Smooth muscle cell (in vitro differentiated cells): Measurements from ENCODE around the gene ETV3L. TPM values are rescaled to one million over a fixed set of nuclear protein-coding genes. Genes with fewer than 3 reads are reported as not detected.

Source experiments
- DNase-seq: peaks from one replicate; lab custom pipeline; 2025; ENCODE audit not compliant: unreplicated experiment; lab: John Stamatoyannopoulos, UW
- H2AFZ ChIP-seq: fragments of 200-600 bp; sonication (generic); 2 replicates; pipeline ENCODE4 v1.6.0; 2016; ENCODE audit warnings: antibody characterized with exemption, low read depth, mild to moderate bottlenecking
- H3F3A ChIP-seq: fragments of 200-600 bp; sonication (generic); 2 replicates; pipeline ENCODE4 v1.6.0; 2017; ENCODE audit warnings: antibody characterized with exemption, low read depth
- H3K27ac ChIP-seq: fragments of 200-600 bp; sonication (generic); 2 replicates; pipeline ENCODE4 v1.5.1; 2016; ENCODE audit warnings: low read depth, mild to moderate bottlenecking
- H3K27me3 ChIP-seq: fragments of 200-600 bp; sonication (generic); 2 replicates; pipeline ENCODE4 v1.6.1; 2016; ENCODE audit warnings: low read depth, mild to moderate bottlenecking
- H3K36me3 ChIP-seq: fragments of 200-600 bp; sonication (generic); 2 replicates; pipeline ENCODE4 v1.5.1; 2016; ENCODE audit warnings: low read depth
- H3K4me1 ChIP-seq: fragments of 200-600 bp; sonication (generic); 2 replicates; pipeline ENCODE4 v1.5.1; 2016; ENCODE audit warnings: low read depth
- H3K4me2 ChIP-seq: fragments of 200-600 bp; sonication (generic); 2 replicates; pipeline ENCODE4 v1.6.0; 2016; ENCODE audit warnings: mild to moderate bottlenecking
- H3K4me3 ChIP-seq: fragments of 200-600 bp; sonication (generic); 2 replicates; pipeline ENCODE4 v1.5.1; 2016; ENCODE audit warnings: mild to moderate bottlenecking
- H3K79me2 ChIP-seq: fragments of 200-600 bp; sonication (generic); 2 replicates; pipeline ENCODE4 v1.6.0; 2016; ENCODE audit warnings: low read depth, mild to moderate bottlenecking
- H3K9ac ChIP-seq: fragments of 200-600 bp; sonication (generic); 2 replicates; pipeline ENCODE4 v1.6.0; 2016; ENCODE audit warnings: low read depth
- H3K9me3 ChIP-seq: fragments of 200-600 bp; sonication (generic); replicated peaks from 2 replicates; pipeline ENCODE4 v1.5.1; 2016; ENCODE audit warnings: low read depth
- H4K20me1 ChIP-seq: fragments of 200-600 bp; sonication (generic); 2 replicates; pipeline ENCODE4 v1.6.0; 2016; ENCODE audit warnings: low read depth
- CTCF ChIP-seq: fragments of 200-600 bp; sonication (generic); IDR thresholded peaks from 2 replicates; pipeline ENCODE4 v1.5.1; 2017; ENCODE audit warnings: borderline replicate concordance, mild to moderate bottlenecking, antibody characterized with exemption; ENCODE audit not compliant: insufficient read depth, poor library complexity, severe bottlenecking
- WGBS: methylation state at CpG from one replicate; pipeline ENCODE4 v1.1.7; 2016; ENCODE audit warnings: low lambda C conversion rate; 5-methylcytosine and 5-hydroxymethylcytosine counted together
- polyA plus RNA-seq: library from polyadenylated mRNA; unstranded; fragments of >200 nt; fragmentation: Nextera tagmentation; extraction: Ambion mirVana; gene quantifications from 2 replicates; pipeline ENCODE4 v1.2.1, GENCODE V29; 2016
- total RNA-seq: library from RNA; depleted of rRNA; stranded (reverse); fragments of >200 nt; gene quantifications from 2 replicates; pipeline ENCODE4 v1.2.3, GENCODE V29; 2014

The ETV3L gene
- total RNA-seq (0.31 TPM in 1 of 2 replicates, not detected in the other), polyA plus RNA-seq (0.15 TPM in 1 of 2 replicates, not detected in the other)

- H3K4me2 ChIP-seq, result no peak within 1 kb of the TSS
- no peak within 1 kb of the TSS for H3K9ac ChIP-seq
- no peak within 1 kb of the TSS for H3K4me3 ChIP-seq
- H4K20me1 ChIP-seq, result no peaks in the 10 kb centered on the region
- H3K27ac ChIP-seq, result no peak within 1 kb of the TSS
- no peak within 1 kb of the TSS for H2AFZ ChIP-seq
- WGBS, result 90% methylated on average over 3 of the region's 3 CpGs
- no peaks in the 10 kb centered on the region for H3K27me3 ChIP-seq
- H3F3A ChIP-seq, result no peaks in the 10 kb centered on the region
- DNase-seq, result no peak
- no peaks in the 10 kb centered on the region for H3K4me1 ChIP-seq
- H3K9me3 ChIP-seq, result no peaks in the 10 kb centered on the region
- TF ChIP-seq CTCF, result no peak
- no peaks in the 10 kb centered on the region for H3K79me2 ChIP-seq
- H3K36me3 ChIP-seq, result no peaks in the 10 kb centered on the region
Measured at GRCh38 chr1:157099633-157100009, at the start of gene ETV3L. Gene ETV3L, minus strand, starts transcription at chr1:157099808. Its CDS starts 285 bp downstream, at chr1:157099523.

- no peak for TF ChIP-seq CTCF
- Histone ChIP-seq H2AFZ (peak overlapping the region; percentile 87), H3K79me2 (no peaks in the 10 kb centered on the region), H3F3A (no peaks in the 10 kb centered on the region), H3K9me3 (no peaks in the 10 kb centered on the region), H3K9ac (no peak overlapping the region), H3K27me3 (no peaks in the 10 kb centered on the region), H4K20me1 (no peaks in the 10 kb centered on the region), H3K4me3 (no peak overlapping the region), H3K27ac (peak overlapping the region; percentile 47), H3K36me3 (no peaks in the 10 kb centered on the region), H3K4me2 (peak overlapping the region; percentile 41), H3K4me1 (peaks cover 13% of the 10 kb centered on the region)
- WGBS, result 52% methylated on average over 10 of the region's 10 CpGs
- DNase-seq, result no peak
Measured at GRCh38 chr1:157147906-157148700, 48.5 kb upstream of the ETV3L start.

GRCh38 chr1:157147037-157147436, 47.4 kb upstream of the ETV3L start:
- H3K9me3 ChIP-seq, result no peaks in the 10 kb centered on the region
- no peak overlapping the region for H2AFZ ChIP-seq
- H3K36me3 ChIP-seq, result no peaks in the 10 kb centered on the region
- no peak overlapping the region for H3K4me3 ChIP-seq
- DNase-seq, result no peak
- H3K27ac ChIP-seq, result no peak overlapping the region
- no peaks in the 10 kb centered on the region for H4K20me1 ChIP-seq
- WGBS, result 89% methylated on average over 1 of the region's 1 CpG
- no peaks in the 10 kb centered on the region for H3K79me2 ChIP-seq
- H3K9ac ChIP-seq, result no peak overlapping the region
- no peak overlapping the region for H3K4me2 ChIP-seq
- H3K4me1 ChIP-seq, result peaks cover 13% of the 10 kb centered on the region
- TF ChIP-seq CTCF, result no peak
- H3K27me3 ChIP-seq, result no peaks in the 10 kb centered on the region
- no peaks in the 10 kb centered on the region for H3F3A ChIP-seq

- Histone ChIP-seq H3K27ac (no peak overlapping the region), H3F3A (no peaks in the 10 kb centered on the region), H4K20me1 (no peaks in the 10 kb centered on the region), H3K4me2 (no peak overlapping the region), H3K4me1 (peaks cover 13% of the 10 kb centered on the region), H3K9me3 (no peaks in the 10 kb centered on the region), H3K4me3 (no peak overlapping the region), H3K9ac (no peak overlapping the region), H2AFZ (no peak overlapping the region), H3K36me3 (no peaks in the 10 kb centered on the region), H3K79me2 (no peaks in the 10 kb centered on the region), H3K27me3 (no peaks in the 10 kb centered on the region)
- WGBS, result 84% methylated on average over 3 of the region's 3 CpGs
- TF ChIP-seq CTCF, result no peak
- DNase-seq, result no peak
Measured at GRCh38 chr1:157146244-157146643, 46.6 kb upstream of the ETV3L start.
